Duodenal mucosa (tissue), 2 donors: Measurements from ENCODE around the gene CRHR2.

Experiments
- H3K27ac ChIP-seq: one replicate; pipeline ENCODE4 v1.7.0; 2013; ENCODE audit warnings: low read depth, low read length
- H3K27me3 ChIP-seq, 2 donors: one replicate each; pipeline ENCODE4 v1.7.0; 2013; ENCODE audit warnings: low read length in 2 of 2, control low read depth in 1 of 2; ENCODE audit not compliant: insufficient read depth in 2 of 2, control insufficient read depth in 1 of 2
- H3K36me3 ChIP-seq, 2 donors: one replicate each; pipeline ENCODE4 v1.7.0; 2013; ENCODE audit warnings: low read length in 2 of 2, control low read depth in 1 of 2; ENCODE audit not compliant: insufficient read depth in 2 of 2, control insufficient read depth in 1 of 2
- H3K4me1 ChIP-seq, 2 donors: one replicate each; pipeline ENCODE4 v1.7.0; 2013; ENCODE audit warnings: low read length in 2 of 2, control low read depth in 1 of 2; ENCODE audit not compliant: insufficient read depth in 2 of 2, control insufficient read depth in 1 of 2
- H3K4me3 ChIP-seq, 2 donors: one replicate each; pipeline ENCODE4 v1.7.0; 2013; ENCODE audit warnings: low read length in 2 of 2, low read depth in 1 of 2
- H3K9ac ChIP-seq, 2 donors: one replicate each; pipeline ENCODE4 v1.7.0; 2013; ENCODE audit warnings: low read length in 2 of 2, low read depth in 1 of 2
- H3K9me3 ChIP-seq, 2 donors: one replicate each; pipeline ENCODE4 v1.7.0; 2013; ENCODE audit warnings: low read length in 2 of 2, control low read depth in 1 of 2; ENCODE audit not compliant: control insufficient read depth in 1 of 2

The CRHR2 gene

GRCh38 chr7:30707391-30708357 lies 25.4 kb upstream of the CRHR2 start:
- H3K4me3 ChIP-seq: no peak overlapping the region
- H3K27ac ChIP-seq: no peak overlapping the region
- H3K4me1 ChIP-seq: no peaks in the 10 kb centered on the region
- no peak overlapping the region for H3K9ac ChIP-seq
- H3K9me3 ChIP-seq: no peaks in the 10 kb centered on the region
- no peaks in the 10 kb centered on the region for H3K27me3 ChIP-seq
- H3K36me3 ChIP-seq: no peaks in the 10 kb centered on the region

- Histone ChIP-seq H3K9me3 (no peaks in the 10 kb centered on the region), H3K36me3 (no peaks in the 10 kb centered on the region), H3K27ac (no peak overlapping the region), H3K4me1 (no peaks in the 10 kb centered on the region), H3K9ac (no peak overlapping the region), H3K4me3 (no peak overlapping the region), H3K27me3 (no peaks in the 10 kb centered on the region)
Measured at GRCh38 chr7:30706908-30707307, 24.7 kb upstream of the CRHR2 start.

- no peaks in the 10 kb centered on the region for H3K27me3 ChIP-seq
- no peaks in the 10 kb centered on the region for H3K9me3 ChIP-seq
- H3K36me3 ChIP-seq: no peaks in the 10 kb centered on the region
- no peak overlapping the region for H3K9ac ChIP-seq
- no peaks in the 10 kb centered on the region for H3K4me1 ChIP-seq
- no peak overlapping the region for H3K27ac ChIP-seq
- no peak overlapping the region for H3K4me3 ChIP-seq
Measured at GRCh38 chr7:30706316-30706715, 24.1 kb upstream of the CRHR2 start.

GRCh38 chr7:30705596-30705995 lies 23.3 kb upstream of the CRHR2 start:
- Histone ChIP-seq H3K36me3 (no peaks in the 10 kb centered on the region), H3K9ac (no peak overlapping the region), H3K27ac (no peak overlapping the region), H3K4me3 (no peak overlapping the region), H3K9me3 (no peaks in the 10 kb centered on the region), H3K27me3 (no peaks in the 10 kb centered on the region), H3K4me1 (no peaks in the 10 kb centered on the region)

GRCh38 chr7:30705008-30705407 lies 22.8 kb upstream of the CRHR2 start:
- Histone ChIP-seq H3K27ac (no peak overlapping the region), H3K27me3 (no peaks in the 10 kb centered on the region), H3K36me3 (no peaks in the 10 kb centered on the region), H3K9ac (no peak overlapping the region), H3K4me3 (no peak overlapping the region), H3K4me1 (no peaks in the 10 kb centered on the region), H3K9me3 (no peaks in the 10 kb centered on the region)

- no peaks in the 10 kb centered on the region for H3K9me3 ChIP-seq
- H3K27ac ChIP-seq: no peak overlapping the region
- no peaks in the 10 kb centered on the region for H3K27me3 ChIP-seq
- no peak overlapping the region for H3K4me3 ChIP-seq
- no peak overlapping the region for H3K9ac ChIP-seq
- H3K4me1 ChIP-seq: no peaks in the 10 kb centered on the region
- no peaks in the 10 kb centered on the region for H3K36me3 ChIP-seq
Measured at GRCh38 chr7:30703756-30704155, 21.5 kb upstream of the CRHR2 start.

GRCh38 chr7:30702200-30702599 lies 19.9 kb upstream of the CRHR2 start:
- Histone ChIP-seq H3K9me3 (no peaks in the 10 kb centered on the region), H3K4me1 (peaks cover 0 to 6% of the 10 kb centered on the region in 2 donors), H3K27ac (no peak overlapping the region), H3K27me3 (no peaks in the 10 kb centered on the region), H3K4me3 (no peak overlapping the region), H3K9ac (no peak overlapping the region), H3K36me3 (no peaks in the 10 kb centered on the region)

- Histone ChIP-seq H3K36me3 (no peaks in the 10 kb centered on the region), H3K27me3 (no peaks in the 10 kb centered on the region), H3K4me3 (no peak overlapping the region), H3K9me3 (no peaks in the 10 kb centered on the region), H3K9ac (no peak overlapping the region), H3K27ac (no peak overlapping the region), H3K4me1 (peaks cover 0 to 6% of the 10 kb centered on the region in 2 donors)
Measured at GRCh38 chr7:30700941-30701340, 18.7 kb upstream of the CRHR2 start.

- no peak overlapping the region for H3K27ac ChIP-seq
- no peak overlapping the region for H3K4me3 ChIP-seq
- H3K9me3 ChIP-seq: no peaks in the 10 kb centered on the region
- peaks cover 0 to 6% of the 10 kb centered on the region in 2 donors for H3K4me1 ChIP-seq
- no peaks in the 10 kb centered on the region for H3K36me3 ChIP-seq
- H3K27me3 ChIP-seq: no peaks in the 10 kb centered on the region
- H3K9ac ChIP-seq: no peak overlapping the region
Measured at GRCh38 chr7:30699706-30700495, 17.6 kb upstream of the CRHR2 start.

- Histone ChIP-seq H3K36me3 (no peaks in the 10 kb centered on the region), H3K27ac (no peak overlapping the region), H3K9ac (no peak overlapping the region)
Measured at GRCh38 chr7:30698481-30698880, 16.2 kb upstream of the CRHR2 start.

More at GRCh38 chr7:30698481-30698880, 16.2 kb upstream of the CRHR2 start:
- H3K27me3 ChIP-seq: no peaks in the 10 kb centered on the region
- no peak overlapping the region for H3K4me3 ChIP-seq
- no peaks in the 10 kb centered on the region for H3K9me3 ChIP-seq
- H3K4me1 ChIP-seq: peaks cover 5 to 13% of the 10 kb centered on the region in 2 donors
